ENCODE measurements around the gene C1orf56. TPM values are rescaled to one million over a fixed set of nuclear protein-coding genes. Genes with fewer than 3 reads are reported as not detected.

C1orf56 gene
- total RNA-seq, 3 donors from 2014 or later = 1.3 to 4.0 (median 1.3) TPM

GRCh38 chr1:151026460-151026859 lies 21.1 kb upstream of the C1orf56 start:
- TF ChIP-seq CTCF (IDR thresholded peaks at IDR 0.05) = no peak
- no peaks in the 10 kb centered on the region for H3K36me3 ChIP-seq (ENCODE audit: low read depth)

GRCh38 chr1:151032164-151032563 lies 15.4 kb upstream of the C1orf56 start:
- Histone ChIP-seq H3K9me3 (no peaks in the 10 kb centered on the region), H3K4me1 (ENCODE audit: low read depth) (no peaks in the 10 kb centered on the region), H3K4me3 (no peak overlapping the region), H3K36me3 (ENCODE audit: low read depth) (peaks cover 4% of the 10 kb centered on the region)
- DNase-seq = no peak
- no peak for ATAC-seq
- intact Hi-C loops (cut with DNase I, micrococcal nuclease) = no loop called here
- no peak for TF ChIP-seq CTCF (IDR thresholded peaks at IDR 0.05)

More at GRCh38 chr1:151026460-151026859, 21.1 kb upstream of the C1orf56 start:
- intact Hi-C loops (cut with DNase I, micrococcal nuclease) = no loop called here
- DNase-seq (no peak), ATAC-seq (no peak)
- H3K4me3 ChIP-seq = no peak overlapping the region
- no peaks in the 10 kb centered on the region for H3K4me1 ChIP-seq (ENCODE audit: low read depth)
- H3K9me3 ChIP-seq = no peaks in the 10 kb centered on the region

GRCh38 chr1:151035167-151035566 lies 12.4 kb upstream of the C1orf56 start:
- no peak for TF ChIP-seq CTCF (IDR thresholded peaks at IDR 0.05)
- ATAC-seq (no peak), DNase-seq (no peak)
- peaks cover 4% of the 10 kb centered on the region for H3K36me3 ChIP-seq (ENCODE audit: low read depth)
- no peak overlapping the region for H3K4me3 ChIP-seq
- H3K9me3 ChIP-seq = no peaks in the 10 kb centered on the region
- no peaks in the 10 kb centered on the region for H3K4me1 ChIP-seq (ENCODE audit: low read depth)
- intact Hi-C loops (cut with DNase I, micrococcal nuclease) = loop anchor here in 1 of 2 donors (5.0 kb wide), 1 partner anchor 47 kb away; no protein-coding TSS in a partner anchor

- intact Hi-C loops (cut with DNase I, micrococcal nuclease) = loop anchor here in 1 of 2 donors (5.0 kb wide), 1 partner anchor 46 kb away; no protein-coding TSS in a partner anchor
- Histone ChIP-seq H3K36me3 (ENCODE audit: low read depth) (peaks cover 4% of the 10 kb centered on the region), H3K4me1 (ENCODE audit: low read depth) (no peaks in the 10 kb centered on the region), H3K4me3 (no peak within 1 kb of the TSS), H3K9me3 (no peaks in the 10 kb centered on the region)
- no peak for DNase-seq
- no peak for TF ChIP-seq CTCF (IDR thresholded peaks at IDR 0.05)
- no peak for ATAC-seq
Observed at GRCh38 chr1:151036356-151036755, 11.2 kb upstream of the C1orf56 start, which contains the start of gene BNIPL. Gene BNIPL (plus strand): TSS chr1:151036586. CDS start chr1:151036726, 140 bp downstream.

GRCh38 chr1:151037032-151037431 lies 10.5 kb upstream of the C1orf56 start:
- Histone ChIP-seq H3K4me3 (no peak overlapping the region), H3K9me3 (no peaks in the 10 kb centered on the region), H3K36me3 (ENCODE audit: low read depth) (peaks cover 4% of the 10 kb centered on the region), H3K4me1 (ENCODE audit: low read depth) (no peaks in the 10 kb centered on the region)
- no peak for TF ChIP-seq CTCF (IDR thresholded peaks at IDR 0.05)
- DNase-seq (no peak), ATAC-seq (no peak)
- intact Hi-C loops (cut with DNase I, micrococcal nuclease) = loop anchor here in 1 of 2 donors (5.0 kb wide), 1 partner anchor 45 kb away; no protein-coding TSS in a partner anchor

GRCh38 chr1:151039521-151039920 lies 8.0 kb upstream of the C1orf56 start:
- DNase-seq (no peak), ATAC-seq (no peak)
- no peaks in the 10 kb centered on the region for H3K9me3 ChIP-seq
- no peaks in the 10 kb centered on the region for H3K4me1 ChIP-seq (ENCODE audit: low read depth)
- TF ChIP-seq CTCF (IDR thresholded peaks at IDR 0.05) = no peak
- H3K36me3 ChIP-seq (ENCODE audit: low read depth) = no peaks in the 10 kb centered on the region
- H3K4me3 ChIP-seq = no peak overlapping the region
- intact Hi-C loops (cut with DNase I, micrococcal nuclease) = loop anchor here in 1 of 2 donors (5.0 kb wide), 1 partner anchor 43 kb away; no protein-coding TSS in a partner anchor
